GM19328 (cell line): ENCODE measurements around the gene NACC1.
"Not testable (repeated sequence)": the region's sequence is repeated elsewhere in the genome, so short reads cannot be mapped to it uniquely, and the experiment has no call there.

Source experiments
- ATAC-seq: cut with Tn5 transposase; IDR thresholded peaks from one replicate; pipeline ENCODE4 v1.9.1; 2021; ENCODE audit warnings: mild to moderate bottlenecking, moderate library complexity; ENCODE audit not compliant: unreplicated experiment

NACC1 gene

DNA sequence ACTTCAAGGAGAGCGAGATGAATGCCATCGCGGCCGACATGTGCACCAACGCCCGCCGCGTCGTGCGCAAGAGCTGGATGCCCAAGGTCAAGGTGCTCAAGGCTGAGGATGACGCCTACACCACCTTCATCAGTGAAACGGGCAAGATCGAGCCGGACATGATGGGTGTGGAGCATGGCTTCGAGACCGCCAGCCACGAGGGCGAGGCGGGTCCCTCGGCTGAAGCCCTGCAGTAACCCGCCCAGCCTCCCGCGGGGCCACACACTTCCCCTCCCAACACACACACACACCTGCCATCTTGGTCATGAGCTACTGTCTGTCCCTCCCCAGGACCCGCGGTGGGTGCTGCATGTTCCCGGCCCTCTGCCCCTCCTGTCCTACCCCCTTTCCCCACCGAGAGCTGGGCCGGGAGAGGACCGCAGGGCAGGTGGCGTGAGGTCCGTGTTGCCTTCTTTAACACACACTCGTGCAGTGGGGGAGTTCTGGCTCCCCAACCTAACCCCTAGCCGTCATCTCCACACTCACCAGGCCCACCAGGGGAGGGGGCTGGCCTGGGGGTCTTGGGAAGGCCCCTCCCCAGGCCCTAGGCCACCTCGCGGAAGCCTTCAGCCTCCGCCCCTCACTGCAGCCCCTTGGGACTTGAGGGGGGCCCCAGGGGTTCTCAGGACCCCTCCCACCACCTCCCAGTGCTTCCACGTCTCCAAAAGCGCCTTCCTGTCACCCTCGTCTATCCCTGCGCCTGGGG lies 20.3 kb downstream of the NACC1 start:
- no peak for ATAC-seq

DNA sequence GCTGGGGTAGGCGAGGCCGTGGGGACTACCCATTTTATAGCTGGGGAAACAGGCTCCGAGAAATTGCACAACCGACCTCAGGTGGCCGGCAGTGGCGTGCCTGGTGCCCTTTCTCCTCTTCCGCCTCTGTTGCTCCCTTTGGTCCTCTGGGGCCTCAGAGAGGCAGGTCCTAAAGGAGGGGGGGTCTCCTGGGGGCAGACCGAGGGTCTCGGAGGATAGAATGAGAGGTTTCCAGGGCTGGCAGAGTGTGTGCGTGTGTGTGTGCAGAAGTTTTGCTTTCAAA lies 20.8 kb downstream of the NACC1 start:
- no peak for ATAC-seq

- ATAC-seq: no peak
Observed at GRCh38 chr19:13139633-13140311, 21.7 kb downstream of the NACC1 start.

GRCh38 chr19:13146763-13147563 lies 28.9 kb downstream of the NACC1 start:
- ATAC-seq: no peak

- ATAC-seq: not testable (repeated sequence)
Observed at GRCh38 chr19:13149173-13149627, 31.1 kb downstream of the NACC1 start.

DNA sequence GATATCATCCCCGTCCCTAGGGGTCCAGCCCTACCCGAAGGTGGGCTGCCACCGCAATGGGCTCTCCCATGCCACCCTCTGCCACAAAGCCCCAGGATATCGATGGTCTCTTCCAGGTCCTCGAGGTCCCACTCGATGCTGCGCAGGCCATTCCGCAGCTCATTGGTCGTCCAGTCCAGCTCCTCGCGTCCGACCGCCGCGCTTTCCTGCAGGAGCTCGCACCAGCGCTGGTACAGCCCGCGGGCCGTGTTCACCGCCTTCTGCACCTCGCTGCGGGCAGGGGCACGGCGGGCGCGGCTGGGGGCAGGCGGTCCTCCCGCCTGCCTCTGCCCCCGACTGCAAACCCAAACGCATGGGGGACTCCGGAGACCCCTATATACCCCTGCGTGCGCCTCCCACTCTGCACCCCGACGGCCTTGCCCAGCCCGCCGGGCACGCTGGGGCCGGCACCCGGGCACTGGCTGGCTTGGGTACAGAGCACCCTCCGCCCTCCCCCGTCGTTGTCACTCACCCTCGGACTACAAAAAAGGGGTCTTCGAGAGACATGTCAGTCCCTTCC lies 31.6 kb downstream of the NACC1 start:
- ATAC-seq: no peak

- ATAC-seq: peak; percentile 36
Observed at GRCh38 chr19:13150187-13150930, 32.3 kb downstream of the NACC1 start, which contains the start of the genes IER2 and STX10. Gene IER2 (plus strand): TSS chr19:13150411. CDS start chr19:13153187, 2,776 bp downstream. Gene STX10 (minus strand): TSS chr19:13150375. CDS start chr19:13150173, 202 bp downstream.

DNA sequence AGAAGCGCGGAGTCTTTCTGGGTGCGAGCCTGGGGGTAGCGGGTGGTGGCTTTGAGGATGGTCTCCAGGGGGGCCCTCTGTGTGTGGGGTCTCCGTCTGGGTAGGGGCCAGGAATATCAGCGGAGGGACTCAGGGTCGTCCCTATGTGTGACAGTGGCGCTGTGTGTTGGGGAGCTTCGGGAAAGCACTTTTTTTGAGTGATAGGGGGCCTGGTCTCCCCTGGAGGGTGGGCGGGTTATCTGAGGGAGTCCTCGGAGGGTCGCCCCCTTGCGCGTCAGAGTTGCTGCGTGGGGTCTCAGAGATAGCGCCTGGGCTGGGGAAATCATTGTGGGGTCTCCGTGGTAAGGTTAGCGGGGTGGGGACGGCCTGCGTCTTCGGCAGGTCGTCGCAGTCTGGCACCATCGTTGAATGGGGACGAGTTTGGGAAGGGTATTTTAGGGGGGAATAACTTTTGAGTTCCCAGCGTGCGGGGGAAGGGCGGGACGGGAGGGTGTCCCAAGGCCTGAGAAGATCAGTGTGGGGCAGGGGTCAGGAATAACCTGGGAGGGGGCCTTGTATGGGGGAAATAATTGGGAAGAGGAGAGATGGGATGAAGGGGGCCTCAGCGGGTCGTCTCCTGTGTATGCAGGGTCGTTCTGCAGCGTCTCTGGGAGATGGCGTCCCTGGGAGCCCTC lies 33.0 kb downstream of the NACC1 start:
- no peak for ATAC-seq

GRCh38 chr19:13151605-13152355 lies 33.7 kb downstream of the NACC1 start:
- peak; percentile 47 for ATAC-seq

DNA sequence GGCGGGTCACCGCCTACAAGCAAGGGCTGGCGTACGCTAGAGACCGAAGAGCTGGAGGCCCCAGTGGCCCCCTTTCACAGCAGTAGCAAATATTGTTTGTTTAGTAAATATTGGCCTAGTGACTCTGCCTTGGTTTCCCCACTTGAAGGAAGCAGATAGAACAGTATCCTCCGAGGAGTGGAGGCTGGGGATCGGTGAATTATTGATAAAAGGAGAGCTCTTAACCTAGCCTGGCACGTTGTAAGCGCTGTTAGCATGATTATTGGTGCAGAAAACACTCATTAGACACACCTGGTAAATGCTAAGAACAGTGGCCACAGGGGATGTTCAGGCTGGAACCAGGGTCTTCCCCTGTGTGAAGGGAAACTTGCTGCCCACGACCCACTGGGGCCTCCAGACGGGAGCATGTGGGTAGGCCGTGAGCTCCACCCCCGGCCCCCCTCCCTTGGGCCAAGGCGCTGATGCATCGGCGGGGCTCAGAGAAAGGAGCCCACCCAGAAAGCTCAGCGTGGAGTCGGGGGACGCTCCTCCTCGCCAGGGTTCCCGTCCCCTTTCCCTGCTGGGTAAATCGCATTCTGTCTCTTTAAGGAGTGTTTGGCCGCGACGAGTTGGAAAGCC lies 34.4 kb downstream of the NACC1 start:
- ATAC-seq: no peak

DNA sequence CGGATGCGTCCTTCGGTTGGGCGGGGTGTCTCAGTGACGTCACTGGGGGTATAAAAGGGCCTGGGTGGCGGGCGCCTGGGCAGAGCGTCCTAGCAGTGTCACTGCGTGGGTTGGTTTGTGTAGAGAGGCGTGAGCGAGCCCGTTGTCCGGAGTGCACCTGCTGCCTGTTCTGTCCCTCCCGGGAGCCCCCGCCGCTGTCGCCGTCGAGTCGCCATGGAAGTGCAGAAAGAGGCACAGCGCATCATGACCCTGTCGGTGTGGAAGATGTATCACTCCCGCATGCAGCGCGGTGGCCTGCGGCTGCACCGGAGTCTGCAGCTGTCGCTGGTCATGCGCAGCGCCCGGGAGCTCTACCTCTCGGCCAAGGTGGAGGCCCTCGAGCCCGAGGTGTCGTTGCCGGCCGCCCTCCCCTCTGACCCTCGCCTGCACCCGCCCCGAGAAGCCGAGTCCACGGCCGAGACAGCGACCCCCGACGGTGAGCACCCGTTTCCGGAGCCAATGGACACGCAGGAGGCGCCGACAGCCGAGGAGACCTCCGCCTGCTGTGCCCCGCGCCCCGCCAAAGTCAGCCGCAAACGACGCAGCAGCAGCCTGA lies 35.0 kb downstream of the NACC1 start:
- ATAC-seq: no peak

GRCh38 chr19:13153569-13154240 lies 35.6 kb downstream of the NACC1 start:
- ATAC-seq: no peak

GRCh38 chr19:13154241-13154778 lies 36.2 kb downstream of the NACC1 start:
- no peak for ATAC-seq

DNA sequence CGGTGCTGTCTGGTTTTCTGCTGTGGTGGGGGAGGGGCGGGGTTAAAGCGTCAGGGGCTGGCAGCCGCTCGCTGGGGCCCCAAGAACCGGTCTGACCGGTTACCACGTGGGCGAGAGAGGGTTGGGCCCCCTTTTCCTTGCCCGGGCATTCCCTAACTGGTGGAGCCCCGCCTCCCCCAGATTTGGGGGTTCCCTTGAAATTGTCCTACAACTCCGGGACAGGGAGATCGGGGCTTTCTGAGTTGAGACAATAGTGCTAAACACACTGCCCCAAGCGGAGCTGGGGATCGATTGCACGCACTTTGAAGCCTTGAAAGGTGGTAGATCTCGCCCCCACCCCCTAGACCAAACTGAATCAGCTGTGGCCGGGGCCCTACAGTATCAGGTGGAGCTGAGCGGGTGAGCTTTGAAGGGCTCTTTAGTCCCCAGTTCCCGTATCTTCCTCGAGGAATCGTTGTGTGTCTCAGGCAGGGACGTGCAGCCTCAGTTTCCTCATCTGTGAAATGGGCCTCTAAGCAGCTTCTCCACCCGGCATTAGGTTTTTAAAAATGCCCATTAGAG lies 36.9 kb downstream of the NACC1 start:
- ATAC-seq: no peak

DNA sequence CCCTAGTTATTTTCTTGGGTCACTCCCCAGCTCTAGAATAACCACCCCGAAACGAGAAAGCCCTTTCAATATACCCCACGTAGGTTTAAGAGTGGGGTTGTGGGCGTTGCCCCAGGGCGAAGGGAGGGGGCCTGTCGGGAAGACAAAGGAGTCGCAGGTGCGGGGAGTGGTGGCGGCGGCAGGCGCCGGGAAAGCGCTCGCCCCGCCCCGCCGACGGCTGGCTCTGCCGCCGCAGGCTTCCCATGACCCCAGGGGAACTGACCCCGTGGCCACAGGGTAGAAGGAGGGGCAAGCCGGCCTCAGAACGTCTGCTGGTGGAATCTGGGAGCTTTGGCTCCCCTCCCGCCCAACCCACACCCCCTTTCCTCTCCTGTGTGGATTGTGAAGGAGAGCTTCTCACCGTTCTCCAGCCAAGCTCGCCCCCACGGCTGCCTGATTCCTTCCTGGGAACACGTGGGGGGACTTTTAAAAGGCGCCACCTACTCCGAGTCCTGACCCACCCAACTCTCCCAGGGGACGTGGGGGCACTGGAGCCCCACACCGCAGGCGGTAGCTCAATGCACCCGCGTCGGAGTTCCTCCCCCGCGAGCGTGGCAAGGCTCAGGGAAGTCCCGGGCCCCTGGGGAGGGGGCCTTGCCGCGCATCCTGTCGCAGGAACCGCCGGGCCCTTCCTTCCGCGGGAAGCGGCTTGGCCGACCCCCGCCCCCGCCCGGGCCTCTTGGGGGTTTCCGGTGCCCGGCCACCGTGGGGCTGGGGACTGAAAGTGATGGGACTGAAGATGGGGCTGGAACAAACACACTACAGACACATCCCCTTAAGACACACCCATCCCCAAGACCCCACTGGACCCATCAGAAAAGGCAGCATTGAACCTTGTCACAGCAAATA lies 37.7 kb downstream of the NACC1 start:
- ATAC-seq: no peak

- no peak for ATAC-seq
Observed at GRCh38 chr19:13159713-13160112, 41.6 kb downstream of the NACC1 start.
